Smooth muscle cell (in vitro differentiated cells): ENCODE data around the gene BEST1. TPM values are rescaled to one million over a fixed set of nuclear protein-coding genes. Genes with fewer than 3 reads are reported as not detected.

Experiments
- DNase-seq: peaks from one replicate; lab custom pipeline; 2025; ENCODE audit not compliant: unreplicated experiment; lab: John Stamatoyannopoulos, UW
- H2AFZ ChIP-seq: fragments of 200-600 bp; sonication (generic); 2 replicates; pipeline ENCODE4 v1.6.0; 2016; ENCODE audit warnings: antibody characterized with exemption, low read depth, mild to moderate bottlenecking
- H3F3A ChIP-seq: fragments of 200-600 bp; sonication (generic); 2 replicates; pipeline ENCODE4 v1.6.0; 2017; ENCODE audit warnings: antibody characterized with exemption, low read depth
- H3K27ac ChIP-seq: fragments of 200-600 bp; sonication (generic); 2 replicates; pipeline ENCODE4 v1.5.1; 2016; ENCODE audit warnings: low read depth, mild to moderate bottlenecking
- H3K27me3 ChIP-seq: fragments of 200-600 bp; sonication (generic); 2 replicates; pipeline ENCODE4 v1.6.1; 2016; ENCODE audit warnings: low read depth, mild to moderate bottlenecking
- H3K36me3 ChIP-seq: fragments of 200-600 bp; sonication (generic); 2 replicates; pipeline ENCODE4 v1.5.1; 2016; ENCODE audit warnings: low read depth
- H3K4me1 ChIP-seq: fragments of 200-600 bp; sonication (generic); 2 replicates; pipeline ENCODE4 v1.5.1; 2016; ENCODE audit warnings: low read depth
- H3K4me2 ChIP-seq: fragments of 200-600 bp; sonication (generic); 2 replicates; pipeline ENCODE4 v1.6.0; 2016; ENCODE audit warnings: mild to moderate bottlenecking
- H3K4me3 ChIP-seq: fragments of 200-600 bp; sonication (generic); 2 replicates; pipeline ENCODE4 v1.5.1; 2016; ENCODE audit warnings: mild to moderate bottlenecking
- H3K79me2 ChIP-seq: fragments of 200-600 bp; sonication (generic); 2 replicates; pipeline ENCODE4 v1.6.0; 2016; ENCODE audit warnings: low read depth, mild to moderate bottlenecking
- H3K9ac ChIP-seq: fragments of 200-600 bp; sonication (generic); 2 replicates; pipeline ENCODE4 v1.6.0; 2016; ENCODE audit warnings: low read depth
- H3K9me3 ChIP-seq: fragments of 200-600 bp; sonication (generic); replicated peaks from 2 replicates; pipeline ENCODE4 v1.5.1; 2016; ENCODE audit warnings: low read depth
- H4K20me1 ChIP-seq: fragments of 200-600 bp; sonication (generic); 2 replicates; pipeline ENCODE4 v1.6.0; 2016; ENCODE audit warnings: low read depth
- CTCF ChIP-seq: fragments of 200-600 bp; sonication (generic); IDR thresholded peaks from 2 replicates; pipeline ENCODE4 v1.5.1; 2017; ENCODE audit warnings: borderline replicate concordance, mild to moderate bottlenecking, antibody characterized with exemption; ENCODE audit not compliant: insufficient read depth, poor library complexity, severe bottlenecking
- WGBS: methylation state at CpG from one replicate; pipeline ENCODE4 v1.1.7; 2016; ENCODE audit warnings: low lambda C conversion rate; 5-methylcytosine and 5-hydroxymethylcytosine counted together
- polyA plus RNA-seq: library from polyadenylated mRNA; unstranded; fragments of >200 nt; fragmentation: Nextera tagmentation; extraction: Ambion mirVana; gene quantifications from 2 replicates; pipeline ENCODE4 v1.2.1, GENCODE V29; 2016
- total RNA-seq: library from RNA; depleted of rRNA; stranded (reverse); fragments of >200 nt; gene quantifications from 2 replicates; pipeline ENCODE4 v1.2.3, GENCODE V29; 2014

Gene BEST1
- total and polyA plus RNA-seq, 2 experiments from 2014 or later: 1.6 to 2.4 TPM

- H3K27me3 ChIP-seq: no peaks in the 10 kb centered on the region
- H3K36me3 ChIP-seq: no peaks in the 10 kb centered on the region
- H3K4me2 ChIP-seq: peak overlapping the region; percentile 87
- peaks cover 29% of the 10 kb centered on the region for H4K20me1 ChIP-seq
- TF ChIP-seq CTCF: no peak
- H3K27ac ChIP-seq: peak overlapping the region; percentile 97
- H2AFZ ChIP-seq: no peak overlapping the region
- H3K4me3 ChIP-seq: no peak overlapping the region
- H3K79me2 ChIP-seq: peaks cover 27% of the 10 kb centered on the region
- H3F3A ChIP-seq: peaks cover 44% of the 10 kb centered on the region
- WGBS: 72% methylated on average over 4 of the region's 7 CpGs
- peaks cover 58% of the 10 kb centered on the region for H3K4me1 ChIP-seq
- H3K9me3 ChIP-seq: no peaks in the 10 kb centered on the region
- no peak overlapping the region for H3K9ac ChIP-seq
- no peak for DNase-seq
Measured at GRCh38 chr11:61969391-61969758, 19.2 kb downstream of the BEST1 start.

- peak overlapping the region; percentile 97 for H3K27ac ChIP-seq
- H3K4me3 ChIP-seq: no peak overlapping the region
- H3K27me3 ChIP-seq: no peaks in the 10 kb centered on the region
- H3K4me1 ChIP-seq: peaks cover 58% of the 10 kb centered on the region
- peaks cover 25% of the 10 kb centered on the region for H3K79me2 ChIP-seq
- H3F3A ChIP-seq: peaks cover 41% of the 10 kb centered on the region
- H2AFZ ChIP-seq: no peak overlapping the region
- H3K36me3 ChIP-seq: no peaks in the 10 kb centered on the region
- peaks cover 22% of the 10 kb centered on the region for H4K20me1 ChIP-seq
- 96% methylated on average over 2 of the region's 2 CpGs for WGBS
- peak overlapping the region; percentile 87 for H3K4me2 ChIP-seq
- TF ChIP-seq CTCF: no peak
- H3K9me3 ChIP-seq: no peaks in the 10 kb centered on the region
- H3K9ac ChIP-seq: no peak overlapping the region
- no peak for DNase-seq
Measured at GRCh38 chr11:61969838-61970662, 19.9 kb downstream of the BEST1 start.

- H3K9ac ChIP-seq: peak overlapping the region; percentile 82
- H3K9me3 ChIP-seq: no peaks in the 10 kb centered on the region
- no peaks in the 10 kb centered on the region for H3K27me3 ChIP-seq
- 37% methylated on average over 15 of the region's 16 CpGs for WGBS
- DNase-seq: peak; percentile 89
- H3K4me1 ChIP-seq: peaks cover 50% of the 10 kb centered on the region
- peak overlapping the region; percentile 53 for H3K4me2 ChIP-seq
- no peak overlapping the region for H3K4me3 ChIP-seq
- TF ChIP-seq CTCF: no peak
- peaks cover 8% of the 10 kb centered on the region for H4K20me1 ChIP-seq
- peak overlapping the region; percentile 97 for H3K27ac ChIP-seq
- no peaks in the 10 kb centered on the region for H3K36me3 ChIP-seq
- H3F3A ChIP-seq: peaks cover 31% of the 10 kb centered on the region
- peaks cover 11% of the 10 kb centered on the region for H3K79me2 ChIP-seq
- H2AFZ ChIP-seq: peak overlapping the region; percentile 9
Measured at GRCh38 chr11:61971248-61972111, 21.3 kb downstream of the BEST1 start.
